ENCODE data around the gene GATAD2B. TPM values are rescaled to one million over a fixed set of nuclear protein-coding genes. Genes with fewer than 3 reads are reported as not detected.
"Not testable (repeated sequence)": the region's sequence is repeated elsewhere in the genome, so short reads cannot be mapped to it uniquely, and the experiment has no call there.

The GATAD2B gene
- total RNA-seq, 1 donor from 2014 or later = 4.2 TPM

DNA sequence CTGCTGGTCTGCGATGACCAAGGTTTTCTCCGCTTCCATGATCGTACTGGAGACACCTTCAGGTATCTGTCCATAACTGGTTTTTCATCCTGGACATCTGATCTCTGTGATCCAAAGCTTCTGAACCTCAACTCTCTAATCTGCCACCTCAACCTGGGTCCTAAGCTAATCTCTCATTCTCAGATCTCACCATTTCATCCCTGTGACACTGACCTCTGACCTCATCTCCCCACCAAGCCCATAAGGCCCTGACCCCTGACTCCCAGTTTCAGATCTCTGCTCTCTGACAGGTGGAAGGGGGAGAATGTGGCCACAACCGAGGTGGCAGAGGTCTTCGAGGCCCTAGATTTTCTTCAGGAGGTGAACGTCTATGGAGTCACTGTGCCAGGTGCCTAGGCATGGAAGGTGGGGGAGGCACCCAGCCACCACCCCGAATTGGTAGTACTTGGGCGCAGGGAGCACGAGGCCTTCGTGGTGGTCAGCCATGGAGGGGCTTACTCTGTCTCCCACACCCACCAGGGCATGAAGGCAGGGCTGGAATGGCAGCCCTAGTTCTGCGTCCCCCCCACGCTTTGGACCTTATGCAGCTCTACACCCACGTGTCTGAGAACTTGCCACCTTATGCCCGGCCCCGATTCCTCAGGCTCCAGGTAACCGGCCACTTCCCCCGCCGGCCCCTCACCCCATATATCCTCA, 143.8 kb downstream of the GATAD2B start:
- DNase-seq (ENCODE audit: low read depth, low spot score) = no peak

DNA sequence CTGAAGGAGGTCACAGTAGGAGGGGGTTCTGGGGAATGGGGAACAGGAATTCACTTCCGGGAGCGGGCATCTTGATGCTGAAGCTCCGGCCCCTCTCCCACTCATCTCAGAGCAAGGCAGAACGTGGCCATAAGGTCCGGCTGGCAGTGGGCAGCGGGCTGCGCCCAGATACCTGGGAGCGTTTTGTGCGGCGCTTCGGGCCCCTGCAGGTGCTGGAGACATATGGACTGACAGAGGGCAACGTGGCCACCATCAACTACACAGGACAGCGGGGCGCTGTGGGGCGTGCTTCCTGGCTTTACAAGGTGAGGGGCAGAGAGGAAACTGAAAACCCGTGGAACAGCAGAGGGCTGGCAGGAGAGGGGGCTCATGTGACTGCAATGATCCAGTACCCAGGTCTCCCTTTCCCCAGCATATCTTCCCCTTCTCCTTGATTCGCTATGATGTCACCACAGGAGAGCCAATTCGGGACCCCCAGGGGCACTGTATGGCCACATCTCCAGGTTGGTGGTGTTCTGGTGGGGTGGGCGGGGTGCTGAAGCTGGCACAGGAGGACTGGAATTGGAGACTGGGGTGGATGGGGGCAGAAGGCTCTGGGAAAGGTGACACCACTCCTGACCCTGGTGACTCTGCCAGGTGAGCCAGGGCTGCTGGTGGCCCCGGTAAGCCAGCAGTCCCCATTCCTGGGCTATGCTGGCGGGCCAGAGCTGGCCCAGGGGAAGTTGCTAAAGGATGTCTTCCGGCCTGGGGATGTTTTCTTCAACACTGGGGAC, 144.5 kb downstream of the GATAD2B start:
- DNase-seq (ENCODE audit: low read depth, low spot score) = no peak

DNA sequence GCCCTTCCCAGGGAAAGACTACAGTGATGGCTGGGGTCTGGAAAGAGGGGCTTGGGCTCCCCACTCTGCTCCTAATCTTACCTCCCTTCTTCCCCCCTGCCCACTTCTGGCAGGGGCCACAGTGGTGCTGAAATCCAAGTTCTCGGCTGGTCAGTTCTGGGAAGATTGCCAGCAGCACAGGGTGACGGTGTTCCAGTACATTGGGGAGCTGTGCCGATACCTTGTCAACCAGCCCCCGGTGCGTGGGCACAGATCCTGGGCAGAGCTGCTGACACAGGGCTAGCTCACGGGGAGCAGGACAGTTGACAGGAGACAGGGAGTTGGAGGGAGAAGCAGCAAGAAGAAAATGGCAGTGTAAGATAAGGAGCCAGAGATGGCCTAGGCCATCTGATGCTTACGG, 145.1 kb downstream of the GATAD2B start:
- no peak for DNase-seq (ENCODE audit: low read depth, low spot score)

DNA sequence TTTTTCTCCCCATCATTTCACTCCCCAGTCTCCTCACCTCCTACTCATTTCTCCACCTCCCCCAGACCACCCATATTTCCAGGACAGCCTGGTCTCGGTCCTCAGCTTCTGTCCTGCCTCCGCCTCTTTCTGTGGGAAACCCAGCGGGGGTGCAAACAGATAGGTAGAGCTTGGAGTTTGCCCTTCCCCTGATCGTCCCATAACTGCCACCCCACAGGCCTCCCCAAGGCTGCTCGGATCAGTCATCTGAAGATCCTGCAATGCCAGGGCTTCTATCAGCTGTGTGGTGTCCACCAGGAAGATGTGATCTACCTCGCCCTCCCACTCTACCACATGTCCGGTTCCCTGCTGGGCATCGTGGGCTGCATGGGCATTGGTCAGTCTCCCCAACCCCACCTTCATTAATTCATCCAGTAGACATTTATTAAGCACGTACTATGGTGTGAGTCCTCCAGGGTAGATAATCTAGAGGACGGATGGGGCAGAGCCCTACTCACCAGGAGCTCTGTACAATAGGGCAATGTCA, 145.9 kb downstream of the GATAD2B start:
- no peak for DNase-seq (ENCODE audit: low read depth, low spot score)

DNA sequence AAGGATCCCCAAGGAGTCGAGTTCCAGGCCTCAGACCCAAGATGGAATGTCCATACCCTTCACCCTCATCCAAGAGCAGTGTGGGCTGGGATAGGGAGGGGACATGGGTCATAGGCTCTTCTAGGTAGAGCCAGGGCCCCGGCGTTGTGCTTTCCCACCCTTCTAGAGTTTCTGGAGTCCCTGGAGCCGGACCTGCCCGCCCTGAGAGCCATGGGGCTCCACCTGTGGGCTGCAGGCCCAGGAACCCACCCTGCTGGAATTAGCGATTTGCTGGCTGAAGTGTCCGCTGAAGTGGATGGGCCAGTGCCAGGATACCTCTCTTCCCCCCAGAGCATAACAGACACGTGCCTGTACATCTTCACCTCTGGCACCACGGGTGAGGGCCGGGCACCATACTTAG, 146.4 kb downstream of the GATAD2B start:
- no peak for DNase-seq (ENCODE audit: low read depth, low spot score)

DNA sequence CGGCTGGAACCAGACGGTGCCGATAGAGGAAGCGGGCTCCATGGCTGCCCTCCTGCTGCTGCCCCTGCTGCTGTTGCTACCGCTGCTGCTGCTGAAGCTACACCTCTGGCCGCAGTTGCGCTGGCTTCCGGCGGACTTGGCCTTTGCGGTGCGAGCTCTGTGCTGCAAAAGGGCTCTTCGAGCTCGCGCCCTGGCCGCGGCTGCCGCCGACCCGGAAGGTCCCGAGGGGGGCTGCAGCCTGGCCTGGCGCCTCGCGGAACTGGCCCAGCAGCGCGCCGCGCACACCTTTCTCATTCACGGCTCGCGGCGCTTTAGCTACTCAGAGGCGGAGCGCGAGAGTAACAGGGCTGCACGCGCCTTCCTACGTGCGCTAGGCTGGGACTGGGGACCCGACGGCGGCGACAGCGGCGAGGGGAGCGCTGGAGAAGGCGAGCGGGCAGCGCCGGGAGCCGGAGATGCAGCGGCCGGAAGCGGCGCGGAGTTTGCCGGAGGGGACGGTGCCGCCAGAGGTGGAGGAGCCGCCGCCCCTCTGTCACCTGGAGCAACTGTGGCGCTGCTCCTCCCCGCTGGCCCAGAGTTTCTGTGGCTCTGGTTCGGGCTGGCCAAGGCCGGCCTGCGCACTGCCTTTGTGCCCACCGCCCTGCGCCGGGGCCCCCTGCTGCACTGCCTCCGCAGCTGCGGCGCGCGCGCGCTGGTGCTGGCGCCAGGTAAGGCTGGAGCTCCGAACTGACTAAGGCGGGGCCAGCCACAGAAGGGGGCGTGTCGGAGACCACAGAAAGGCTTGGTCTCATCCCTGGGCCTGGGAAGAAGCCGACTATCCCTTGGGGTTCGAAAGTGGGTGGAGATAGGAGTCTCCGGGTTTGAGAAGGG, 147.1 kb downstream of the GATAD2B start:
- DNase-seq (ENCODE audit: low read depth, low spot score) = no peak

DNA sequence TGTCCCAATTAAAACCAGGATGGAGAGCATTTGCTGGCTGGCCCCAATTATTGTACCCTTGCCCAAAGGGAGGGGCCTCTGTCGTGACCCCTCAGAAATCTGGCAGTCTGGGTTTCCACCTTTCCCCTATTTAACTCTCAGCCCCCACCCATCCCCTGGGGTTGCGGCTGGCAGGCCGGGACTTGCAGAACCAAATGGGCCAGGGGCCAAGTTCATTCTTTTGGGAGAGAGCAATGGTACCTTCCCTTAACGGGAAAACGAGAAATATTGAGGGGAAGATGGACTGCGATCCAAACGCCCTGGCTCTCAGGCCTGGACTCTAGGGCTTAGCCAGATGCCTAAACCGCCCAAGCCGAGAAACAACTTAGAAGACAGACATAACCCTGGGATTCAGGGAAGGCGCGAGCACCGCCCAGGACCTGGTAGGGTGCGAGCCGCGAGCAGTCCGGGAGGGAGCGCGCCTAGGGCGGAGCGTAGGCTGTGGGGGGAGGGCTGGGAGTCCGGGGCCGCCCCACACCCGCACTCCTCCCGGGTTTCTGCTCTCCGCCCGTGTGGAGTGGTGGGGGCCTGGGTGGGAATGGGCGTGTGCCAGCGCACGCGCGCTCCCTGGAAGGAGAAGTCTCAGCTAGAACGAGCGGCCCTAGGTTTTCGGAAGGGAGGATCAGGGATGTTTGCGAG, 147.9 kb downstream of the GATAD2B start, which contains the start of gene SLC27A3:
TSS of gene SLC27A3 (plus strand) at position 628 of the 678 bp plus-strand sequence. CDS start 91 bp downstream, outside the sequence.
- no peak for DNase-seq (ENCODE audit: low read depth, low spot score)

DNA sequence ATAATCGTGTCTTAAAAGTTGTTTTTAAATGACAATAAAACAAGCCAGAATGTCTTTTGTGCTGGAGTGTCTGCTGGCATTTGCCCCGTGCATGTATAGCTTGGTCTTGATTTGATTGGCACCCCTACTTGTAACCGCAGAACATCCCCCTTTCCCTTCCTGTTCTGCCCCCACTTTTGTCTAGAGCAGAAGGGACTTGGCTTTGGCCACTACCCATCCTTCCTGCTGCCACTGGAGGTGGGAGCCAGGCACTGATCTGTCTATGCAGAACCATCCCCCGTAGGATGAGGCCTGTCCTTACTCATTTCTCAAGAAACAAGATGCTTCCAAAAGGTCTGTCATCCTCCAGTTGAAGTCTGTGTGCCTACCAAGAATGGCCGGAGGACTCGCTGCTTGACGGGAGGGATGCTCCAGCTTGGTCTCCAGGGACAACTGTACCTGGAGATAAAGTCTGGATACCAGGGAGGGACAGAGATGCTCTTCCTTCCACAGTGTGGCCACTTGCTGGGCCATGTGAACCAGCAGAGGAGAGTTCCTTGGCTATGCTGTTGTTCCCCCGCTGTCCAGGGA, 148.7 kb downstream of the GATAD2B start:
- DNase-seq (ENCODE audit: low read depth, low spot score) = no peak

DNA sequence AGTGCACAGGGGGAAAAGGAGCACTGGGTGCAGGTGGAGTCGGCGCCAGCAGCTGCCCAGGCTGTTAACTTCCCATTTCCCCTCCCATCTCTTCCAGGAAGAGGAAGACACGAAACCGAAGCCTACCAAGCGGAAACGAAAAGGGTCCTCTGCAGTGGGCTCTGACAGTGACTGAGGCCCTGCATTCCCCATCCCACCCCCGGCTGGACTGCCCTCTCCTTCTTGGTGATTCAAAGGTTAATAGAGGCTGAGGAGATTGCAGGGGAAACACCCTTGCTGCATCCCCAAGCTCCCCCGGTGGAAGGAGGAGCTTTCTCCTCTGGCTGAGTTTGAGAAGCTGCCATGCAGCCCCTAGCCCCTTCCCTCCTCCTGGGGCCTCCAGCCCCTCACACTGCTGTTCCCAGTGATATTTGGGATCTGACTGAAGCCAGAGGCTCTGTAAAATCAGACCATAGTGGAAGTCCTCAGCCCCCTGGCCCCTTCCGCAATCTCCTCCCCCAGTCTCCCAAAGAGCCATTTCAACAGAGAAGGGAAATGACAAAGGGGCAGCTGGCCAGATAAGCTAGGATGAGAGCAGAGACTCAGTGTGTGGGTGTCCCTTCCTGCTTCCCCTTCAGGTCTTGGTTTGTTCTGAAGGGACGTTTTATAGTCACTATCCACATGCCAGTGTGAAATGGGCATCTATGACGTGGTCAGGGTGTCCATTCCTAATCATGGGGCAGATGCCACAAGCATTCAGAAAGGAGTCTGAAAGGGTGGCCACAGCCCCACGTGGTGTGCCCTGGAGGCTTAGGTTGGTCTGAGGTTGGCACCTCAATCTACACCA, 149.5 kb downstream of the GATAD2B start:
- DNase-seq (ENCODE audit: low read depth, low spot score) = no peak

DNA sequence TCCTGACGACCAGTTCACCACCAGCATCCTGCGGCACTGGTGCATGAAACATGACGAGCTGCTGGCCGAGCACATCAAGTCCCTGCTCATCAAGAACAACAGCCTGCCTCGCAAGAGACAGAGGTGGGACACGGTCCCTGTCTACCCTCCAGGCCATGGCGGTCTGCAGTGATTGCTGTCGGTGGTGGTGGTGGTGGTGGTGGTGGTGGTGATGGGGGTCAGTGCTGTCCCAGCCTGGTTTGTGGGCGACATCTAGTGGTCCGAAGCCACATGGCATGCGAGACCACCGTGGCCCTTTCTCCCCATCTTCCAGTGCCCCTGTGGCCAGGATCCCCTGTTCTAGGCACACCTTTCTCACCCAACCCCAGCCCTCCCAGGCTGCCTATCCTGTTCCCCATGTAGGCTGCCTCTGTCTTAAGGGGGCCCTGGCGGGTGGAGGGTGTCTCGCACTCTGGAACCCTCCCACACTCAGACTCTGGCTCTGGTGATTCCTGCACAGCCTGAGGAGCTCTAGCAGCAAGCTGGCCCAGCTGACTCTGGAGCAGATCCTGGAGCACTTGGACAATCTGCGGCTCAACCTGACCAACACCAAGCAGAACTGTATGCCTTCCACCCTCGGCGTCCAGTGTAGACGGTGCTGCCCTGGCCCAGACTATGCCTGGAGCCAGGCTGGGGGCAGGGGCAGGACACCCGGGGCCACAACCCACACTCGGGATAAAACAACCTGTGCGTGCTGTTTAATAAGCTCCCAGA, 150.8 kb downstream of the GATAD2B start:
- DNase-seq (ENCODE audit: low read depth, low spot score) = no peak

DNA sequence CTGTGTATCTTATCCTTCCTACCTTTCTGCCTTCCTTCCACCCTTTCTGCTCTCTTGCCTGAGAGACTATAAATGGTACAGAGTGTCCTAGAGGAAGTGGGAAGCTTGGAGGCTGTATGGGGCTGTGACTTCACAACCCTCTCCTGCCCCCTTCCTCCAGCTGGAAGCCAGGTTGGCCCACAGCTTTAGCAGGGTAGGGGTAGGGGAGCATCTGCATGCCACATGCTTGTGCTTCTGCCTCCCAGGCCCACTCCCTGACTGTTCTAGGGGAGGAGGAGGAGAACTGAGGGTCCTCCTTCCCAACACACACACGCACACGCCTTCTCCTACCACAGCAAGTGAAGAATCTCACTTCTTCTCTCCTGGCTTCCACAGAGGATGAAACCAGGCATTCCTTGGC, 151.5 kb downstream of the GATAD2B start:
- DNase-seq (ENCODE audit: low read depth, low spot score) = no peak

DNA sequence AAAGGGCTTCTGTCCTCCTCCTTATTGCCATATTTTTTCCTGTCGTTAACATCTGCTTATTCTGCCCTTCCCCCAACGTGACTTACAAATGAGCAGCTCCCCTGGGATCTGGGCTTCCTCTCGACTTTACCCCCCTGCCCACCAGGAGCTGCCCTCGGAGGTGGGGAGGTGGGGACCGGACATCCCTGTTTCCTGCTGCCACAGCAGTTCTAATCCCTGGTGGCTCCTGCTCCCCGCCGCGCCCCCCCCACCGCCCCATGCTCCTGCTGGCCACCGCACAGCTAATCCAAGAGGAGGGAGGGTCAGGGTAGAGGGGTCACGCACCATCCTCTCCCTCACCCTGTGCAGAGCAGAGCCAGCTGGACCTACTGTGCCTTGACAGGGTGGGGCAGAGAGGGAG, 152.0 kb downstream of the GATAD2B start:
- no peak for DNase-seq (ENCODE audit: low read depth, low spot score)

DNA sequence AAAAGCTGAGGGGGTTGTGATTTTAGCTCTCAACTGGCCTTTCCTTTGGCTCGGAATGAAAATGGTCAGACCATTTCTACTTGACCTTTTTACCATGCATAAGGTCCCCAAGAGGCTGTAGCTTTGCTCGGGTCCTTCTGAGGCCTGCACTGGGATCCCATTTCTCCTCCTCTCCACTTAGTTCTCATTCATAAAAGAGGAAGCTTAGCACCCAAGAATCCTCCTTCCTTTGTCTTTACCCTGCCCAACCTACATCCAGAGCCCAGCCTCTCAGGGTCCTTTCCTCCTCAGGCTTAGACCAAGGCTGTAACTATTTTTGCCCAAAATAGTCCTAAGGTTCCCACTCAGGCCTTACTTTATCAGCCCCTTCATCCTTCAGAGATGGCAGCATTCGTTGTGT, 153.6 kb downstream of the GATAD2B start:
- DNase-seq (ENCODE audit: low read depth, low spot score) = no peak

DNA sequence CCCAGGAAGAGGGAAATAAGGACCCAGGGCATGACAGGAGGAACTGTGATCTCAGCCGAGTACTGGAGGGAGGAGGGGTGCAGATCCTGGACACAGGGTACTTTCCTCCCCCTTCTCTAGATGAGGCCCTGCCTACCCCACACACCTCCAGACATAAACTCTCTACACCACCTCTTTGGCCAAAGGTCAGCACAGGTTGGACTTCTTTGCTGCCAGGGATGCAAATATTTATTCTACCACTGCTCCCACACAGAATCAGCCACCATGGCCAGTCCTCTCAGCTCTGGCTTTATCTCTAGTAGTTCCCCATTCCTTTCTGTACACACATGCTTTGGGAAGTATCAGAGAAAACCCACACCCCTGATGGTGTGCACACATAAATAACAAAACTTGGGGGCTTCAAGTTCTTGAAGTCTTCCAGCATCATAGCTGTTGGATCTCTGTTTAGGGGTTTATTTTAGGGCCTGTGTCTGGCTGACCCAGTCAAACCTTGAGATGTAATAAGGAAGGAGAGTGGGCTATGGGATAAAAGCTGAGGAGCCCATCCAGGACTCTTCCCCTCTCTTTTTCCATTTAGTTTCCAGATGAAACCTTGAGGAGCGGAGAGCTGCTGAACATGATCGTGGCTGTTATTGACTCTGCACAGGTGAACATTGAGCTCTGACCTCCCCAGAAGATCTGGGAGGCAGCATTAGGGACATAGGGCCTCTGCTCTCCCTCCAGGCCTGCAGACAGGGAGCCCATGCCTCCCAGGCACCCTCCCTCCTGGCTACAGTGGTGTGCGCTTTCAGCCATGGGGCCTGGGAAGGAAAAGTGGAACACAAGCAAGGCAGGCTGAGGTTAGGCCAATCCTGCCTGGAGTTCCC, 154.2 kb downstream of the GATAD2B start:
- DNase-seq (ENCODE audit: low read depth, low spot score) = no peak

DNA sequence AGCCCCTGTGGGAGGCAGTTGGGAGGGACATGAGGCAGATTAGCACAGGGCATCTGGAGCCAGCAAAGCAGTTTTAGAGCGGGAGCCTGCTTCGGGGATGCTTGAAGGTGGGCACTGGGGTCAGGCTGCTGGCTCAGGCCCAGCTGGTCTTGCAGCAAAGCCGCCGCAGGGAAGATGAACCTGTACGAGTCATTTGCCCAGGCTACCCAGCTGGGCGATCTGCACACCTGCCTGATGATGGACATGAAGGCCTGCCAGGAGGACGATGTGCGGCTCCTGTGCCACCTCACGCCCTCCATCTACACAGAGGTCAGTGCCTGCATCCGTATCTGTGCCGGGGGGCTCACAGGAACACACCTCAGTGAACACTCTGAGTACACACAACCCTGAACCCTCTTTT, 155.3 kb downstream of the GATAD2B start:
- DNase-seq (ENCODE audit: low read depth, low spot score) = no peak

DNA sequence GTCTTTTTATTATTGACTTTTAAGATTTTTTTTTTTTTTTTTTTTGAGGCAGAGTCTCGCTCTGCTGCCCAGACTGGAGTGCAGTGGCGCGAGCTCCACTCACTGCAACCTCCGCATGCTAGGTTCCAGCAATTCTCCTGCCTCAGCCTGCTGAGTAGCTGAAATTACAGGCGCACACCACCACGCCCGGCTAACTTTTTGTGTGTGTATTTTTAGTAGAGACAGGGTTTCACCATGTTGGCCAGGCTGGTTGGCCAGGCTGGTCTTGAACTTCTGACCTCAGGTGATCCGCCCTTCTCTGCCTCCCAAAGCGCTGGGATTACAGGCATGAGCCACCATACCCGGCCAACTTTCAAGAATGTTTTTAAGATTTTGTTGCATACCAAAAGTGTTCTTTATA, 156.1 kb downstream of the GATAD2B start:
- not testable (repeated sequence) for DNase-seq (ENCODE audit: low read depth, low spot score)

DNA sequence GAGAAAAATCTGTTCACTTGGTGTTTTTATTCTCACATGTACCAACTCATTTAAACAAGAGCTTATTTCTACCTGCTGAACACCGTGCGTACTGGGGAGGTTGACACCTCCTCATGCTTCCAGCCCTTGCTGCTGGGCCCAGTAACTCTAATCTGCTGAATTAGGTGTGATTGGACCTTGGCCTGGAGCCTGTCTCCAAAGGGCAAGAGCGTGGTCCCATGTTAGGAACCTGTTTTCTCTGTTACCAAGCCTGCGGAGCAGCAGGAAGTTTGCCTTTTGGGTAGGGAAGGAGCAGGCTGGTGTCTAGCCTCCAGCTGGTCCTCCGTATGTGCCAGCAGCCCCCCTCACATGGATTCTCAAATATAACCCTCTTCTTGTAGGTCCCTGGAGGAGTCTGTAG, 158.5 kb downstream of the GATAD2B start:
- DNase-seq (ENCODE audit: low read depth, low spot score) = no peak
